H4 (cell line): Measurements from ENCODE around the gene ARHGEF10L. TPM values are rescaled to one million over a fixed set of nuclear protein-coding genes. Genes with fewer than 3 reads are reported as not detected.
A peak's percentile ranks its signal among the peaks of the same experiment; 100 is the strongest.

Experiments
- DNase-seq: peaks from one replicate; pipeline ENCODE4 v3.0.0-alpha.2; 2015; ENCODE audit warnings: low spot score
- total RNA-seq: library from RNA; depleted of rRNA; stranded (reverse); fragments of >200 nt; shearing (Covaris generic); gene quantifications from 2 replicates; pipeline ENCODE4 v1.2.3, GENCODE V29; 2014

Gene ARHGEF10L
- total RNA-seq, 1 experiment from 2014 or later = 2.6 TPM

DNA sequence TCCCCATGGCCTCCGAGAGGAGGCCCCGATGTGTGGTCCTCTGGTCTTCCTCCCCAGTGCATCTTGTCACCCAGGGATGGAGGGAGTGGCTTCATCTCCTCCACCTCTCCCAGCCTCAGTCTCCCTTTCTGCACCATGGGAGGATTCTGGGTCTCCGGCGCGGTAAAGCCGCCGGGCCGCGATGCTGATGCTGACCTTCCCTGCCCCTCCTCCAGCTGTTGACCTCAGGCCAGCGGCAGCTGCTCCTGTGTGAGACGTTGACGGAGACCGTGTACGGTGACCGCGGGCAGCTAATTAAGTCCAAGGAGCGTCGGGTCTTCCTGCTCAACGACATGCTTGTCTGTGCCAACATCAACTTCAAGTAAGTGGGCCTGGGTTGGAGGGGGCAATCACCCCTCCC is 92.6 kb downstream of the ARHGEF10L start:
- no peak for DNase-seq

DNA sequence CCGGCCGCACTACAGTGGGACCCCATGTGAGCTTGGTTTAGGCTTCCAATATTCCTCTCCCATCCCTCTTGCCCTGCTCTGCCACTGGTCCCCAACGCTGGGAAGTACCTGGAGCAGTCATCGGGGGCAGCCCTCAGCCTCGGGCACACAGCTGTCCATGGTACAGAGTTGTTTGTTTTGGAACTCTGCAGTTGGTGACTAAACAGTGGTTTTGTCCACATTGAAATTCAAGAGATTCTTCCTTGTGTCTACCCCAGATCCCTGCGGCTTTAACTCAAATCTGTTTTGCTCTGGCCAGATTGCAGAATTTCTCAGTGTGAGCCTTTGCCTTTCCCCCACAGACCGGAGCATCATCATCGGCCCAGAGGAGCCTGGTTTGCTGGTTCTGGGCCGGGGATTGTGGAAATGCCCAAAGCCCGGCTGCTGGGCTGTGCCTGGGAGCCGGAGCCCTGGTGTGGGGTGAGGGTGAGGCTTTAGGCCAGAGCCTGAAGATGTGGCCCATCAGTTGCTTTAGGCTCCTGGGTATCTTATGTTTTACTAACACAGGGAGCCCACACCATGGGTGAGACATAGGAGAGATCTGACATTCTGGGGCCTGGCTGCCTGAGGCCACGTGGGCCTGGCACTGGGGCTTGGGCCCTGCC is 93.2 kb downstream of the ARHGEF10L start:
- no peak for DNase-seq

DNA sequence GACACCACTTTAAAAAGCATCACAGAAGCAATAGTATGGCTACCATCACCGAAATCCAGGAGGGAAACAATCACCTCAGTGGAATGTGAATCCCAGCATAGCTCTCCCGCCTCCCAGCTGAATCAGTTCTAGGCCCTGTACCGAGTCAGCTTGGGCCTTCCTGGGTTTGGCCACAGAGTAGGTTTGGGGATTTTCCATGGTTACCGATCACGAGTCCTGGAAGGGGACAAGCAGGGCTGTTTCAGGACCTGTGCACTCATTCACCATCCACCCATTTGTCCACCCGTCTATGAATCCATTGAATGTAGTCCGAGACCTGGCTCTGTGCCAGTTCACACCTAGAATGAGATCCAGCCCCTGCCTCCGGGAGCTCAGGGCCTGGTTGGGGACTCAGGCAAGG is 94.2 kb downstream of the ARHGEF10L start:
- no peak for DNase-seq

DNA sequence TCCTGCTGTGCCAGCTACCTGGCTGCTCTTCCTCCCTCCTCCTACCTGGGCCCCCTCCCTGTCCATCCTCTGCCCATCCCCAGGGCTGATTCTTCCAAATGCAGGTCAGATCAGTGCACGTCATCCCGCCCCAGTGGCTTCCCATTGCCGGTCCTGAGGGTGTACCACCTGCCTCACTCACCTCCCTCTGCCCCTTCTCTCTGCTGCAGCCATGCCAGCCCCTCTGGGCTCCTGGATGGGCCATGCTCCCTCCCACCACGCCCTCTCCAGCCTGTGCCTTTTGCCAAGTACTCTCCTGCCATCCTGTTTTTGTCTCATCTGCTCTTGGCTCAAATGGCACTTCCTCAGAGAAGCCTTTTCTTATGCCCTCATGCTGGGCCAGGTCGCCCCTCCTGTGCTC is 95.8 kb downstream of the ARHGEF10L start:
- DNase-seq = no peak

DNA sequence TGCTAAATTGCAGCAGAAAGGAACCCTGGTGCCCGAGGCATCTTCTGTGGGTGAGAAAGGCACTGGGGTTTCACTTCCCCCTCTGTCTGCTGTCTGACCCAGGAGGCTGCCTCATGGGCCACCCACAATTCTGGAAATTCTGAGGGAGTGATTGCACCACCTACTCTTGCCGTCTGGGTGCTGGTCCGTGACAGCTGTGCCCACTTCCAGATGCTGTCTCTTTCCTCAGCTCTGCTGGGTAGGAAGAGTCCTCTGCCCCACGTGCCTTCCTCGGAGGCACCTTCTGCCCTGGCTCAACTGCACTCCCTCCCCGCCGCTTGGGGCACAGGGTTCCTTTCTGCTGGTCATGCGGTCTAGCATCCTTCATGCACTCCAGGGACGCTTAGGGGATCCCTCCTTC is 96.3 kb downstream of the ARHGEF10L start:
- no peak for DNase-seq

DNA sequence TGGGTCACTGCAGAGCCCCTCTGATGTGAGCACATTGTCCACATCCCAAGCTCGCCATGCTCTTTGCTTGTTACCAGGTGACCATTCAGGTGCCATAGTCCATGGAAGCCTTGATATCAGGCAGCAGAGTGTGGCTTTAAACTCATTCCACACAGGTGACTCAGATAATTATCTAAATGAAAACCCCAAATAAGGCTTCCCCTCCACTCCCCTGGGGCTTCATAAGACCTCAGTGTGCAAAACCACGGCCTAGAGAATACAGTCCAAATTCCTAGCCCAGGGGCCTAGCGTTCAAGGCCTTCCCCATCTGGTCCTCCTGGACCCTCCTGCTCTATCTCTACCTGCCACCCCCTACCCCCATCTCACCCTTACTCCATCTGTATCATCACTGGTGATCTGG is 97.1 kb downstream of the ARHGEF10L start:
- DNase-seq = peak; percentile 18

DNA sequence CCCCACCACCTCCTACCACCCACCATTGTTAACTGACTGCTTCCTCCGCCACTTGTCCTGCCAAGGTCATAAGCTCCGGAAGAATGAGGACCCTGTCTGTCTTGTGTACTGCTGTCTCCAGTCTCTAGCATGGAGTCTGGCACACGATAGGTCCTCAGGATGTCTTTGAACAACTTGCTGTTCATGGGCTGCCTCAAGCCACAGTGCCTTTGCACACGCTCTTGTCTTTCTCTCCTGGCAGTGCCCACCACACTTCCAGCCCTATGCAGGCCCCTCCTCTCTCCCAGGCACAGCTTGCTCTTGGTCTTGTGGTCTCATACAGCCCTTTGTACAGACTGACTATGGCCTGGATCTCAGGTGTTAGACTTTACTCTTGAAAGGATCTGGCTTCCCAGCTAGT is 97.6 kb downstream of the ARHGEF10L start:
- DNase-seq = no peak

DNA sequence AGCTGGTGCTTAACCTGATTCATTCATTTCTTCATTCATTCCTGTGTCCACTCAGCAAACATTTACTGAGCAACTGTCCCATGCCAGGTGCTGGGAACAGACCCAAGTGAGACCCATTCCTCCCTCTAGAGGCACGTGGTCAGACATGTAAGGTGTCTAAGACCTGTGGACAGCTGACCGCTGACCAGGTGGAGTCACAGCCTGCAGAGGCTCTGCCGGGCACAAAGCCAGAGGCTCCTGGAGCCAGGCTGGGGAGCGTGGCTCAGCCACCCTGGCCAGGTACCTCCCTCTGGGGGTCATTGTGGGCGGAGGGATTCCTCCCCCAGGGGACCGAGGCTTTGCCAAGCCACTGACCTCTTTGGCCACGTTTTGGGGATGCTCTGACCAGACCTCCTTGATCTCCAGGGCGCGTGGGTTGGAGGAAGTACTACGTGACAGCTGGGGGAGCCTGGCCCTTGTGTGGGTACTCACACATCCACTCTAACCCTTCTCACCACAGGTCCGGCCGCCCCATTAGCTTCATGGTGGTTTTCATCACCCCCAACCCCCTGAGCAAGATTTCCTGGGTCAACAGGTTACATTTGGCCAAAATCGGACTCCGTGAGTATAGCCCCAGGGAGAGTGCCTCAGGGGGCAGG is 100.3 kb downstream of the ARHGEF10L start:
- DNase-seq = no peak

DNA sequence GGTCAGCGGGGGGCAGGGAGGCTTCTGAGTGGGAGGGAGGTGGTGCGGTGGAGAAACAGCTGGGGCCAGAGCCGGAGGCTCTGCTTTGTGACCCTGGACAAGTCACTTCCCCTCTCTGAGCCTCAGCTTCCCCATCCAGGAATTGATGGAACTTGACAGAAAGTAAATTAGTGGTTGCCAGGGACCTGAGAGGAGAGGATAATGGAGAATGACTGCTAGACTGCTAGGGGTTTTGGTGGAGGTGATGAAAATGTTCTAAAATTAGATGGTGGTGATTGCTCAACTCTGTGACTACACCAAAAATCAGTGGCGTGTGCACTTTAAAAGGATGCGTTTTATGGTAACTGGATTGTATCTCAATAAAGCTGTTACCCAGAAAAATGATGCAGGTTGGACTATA is 100.9 kb downstream of the ARHGEF10L start:
- no peak for DNase-seq

DNA sequence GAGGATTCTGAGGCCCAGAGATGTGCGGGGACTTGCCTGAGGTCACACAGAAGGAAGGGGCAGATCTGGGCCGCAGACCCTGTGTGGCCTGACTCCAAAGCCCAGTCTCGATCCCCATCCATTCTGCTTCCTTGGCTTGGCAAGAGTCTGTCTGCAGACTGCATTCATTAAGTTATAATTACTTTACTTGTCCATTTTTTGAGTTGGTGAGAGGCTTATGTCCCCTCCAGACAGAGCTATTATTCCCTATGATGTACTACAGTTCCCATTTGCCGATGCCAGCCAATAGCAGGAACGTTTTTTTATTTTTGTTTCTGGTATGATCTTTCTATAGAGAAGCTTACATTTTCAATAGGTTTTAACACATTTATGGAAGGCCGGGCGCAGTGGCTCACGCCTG is 101.5 kb downstream of the ARHGEF10L start:
- no peak for DNase-seq

DNA sequence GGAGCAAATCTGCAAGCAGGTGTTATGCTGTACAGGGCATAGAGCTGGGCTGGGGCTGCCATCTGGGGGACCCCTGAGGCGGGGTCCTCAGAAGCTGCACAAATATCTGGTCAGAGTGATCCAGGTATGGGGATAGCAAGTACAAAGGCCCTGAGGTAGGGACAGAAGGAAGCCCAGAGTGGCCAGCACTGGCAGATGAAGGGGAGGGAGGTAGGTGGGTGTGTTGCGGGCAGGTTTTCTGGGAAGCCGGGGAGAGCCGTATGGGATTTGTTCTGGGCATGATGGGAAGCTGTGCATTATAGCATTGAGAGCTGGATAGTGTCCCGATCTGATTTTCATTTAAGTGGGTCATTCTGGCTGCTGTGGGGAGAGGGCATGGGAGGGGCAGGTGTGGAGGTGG is 102.7 kb downstream of the ARHGEF10L start:
- DNase-seq = no peak

DNA sequence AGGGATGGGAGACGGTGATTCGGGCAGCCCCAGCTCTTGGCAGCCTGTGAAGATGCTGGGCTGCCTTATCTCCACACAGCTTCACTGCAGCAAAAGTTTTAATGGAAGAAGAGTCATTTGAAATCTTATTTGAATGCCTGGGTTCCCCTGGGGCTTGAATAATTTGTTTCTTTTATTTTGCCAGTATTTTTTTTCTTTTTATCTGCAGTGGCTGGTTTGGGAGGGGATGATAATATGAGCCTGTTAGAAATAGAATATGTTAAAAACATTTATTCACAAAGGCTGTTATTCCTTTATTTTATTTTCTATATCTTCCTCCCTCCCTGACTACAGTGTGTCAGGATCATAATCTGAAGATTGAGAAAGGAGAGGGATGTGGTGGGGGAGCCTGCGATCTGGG is 103.4 kb downstream of the ARHGEF10L start:
- DNase-seq = no peak

DNA sequence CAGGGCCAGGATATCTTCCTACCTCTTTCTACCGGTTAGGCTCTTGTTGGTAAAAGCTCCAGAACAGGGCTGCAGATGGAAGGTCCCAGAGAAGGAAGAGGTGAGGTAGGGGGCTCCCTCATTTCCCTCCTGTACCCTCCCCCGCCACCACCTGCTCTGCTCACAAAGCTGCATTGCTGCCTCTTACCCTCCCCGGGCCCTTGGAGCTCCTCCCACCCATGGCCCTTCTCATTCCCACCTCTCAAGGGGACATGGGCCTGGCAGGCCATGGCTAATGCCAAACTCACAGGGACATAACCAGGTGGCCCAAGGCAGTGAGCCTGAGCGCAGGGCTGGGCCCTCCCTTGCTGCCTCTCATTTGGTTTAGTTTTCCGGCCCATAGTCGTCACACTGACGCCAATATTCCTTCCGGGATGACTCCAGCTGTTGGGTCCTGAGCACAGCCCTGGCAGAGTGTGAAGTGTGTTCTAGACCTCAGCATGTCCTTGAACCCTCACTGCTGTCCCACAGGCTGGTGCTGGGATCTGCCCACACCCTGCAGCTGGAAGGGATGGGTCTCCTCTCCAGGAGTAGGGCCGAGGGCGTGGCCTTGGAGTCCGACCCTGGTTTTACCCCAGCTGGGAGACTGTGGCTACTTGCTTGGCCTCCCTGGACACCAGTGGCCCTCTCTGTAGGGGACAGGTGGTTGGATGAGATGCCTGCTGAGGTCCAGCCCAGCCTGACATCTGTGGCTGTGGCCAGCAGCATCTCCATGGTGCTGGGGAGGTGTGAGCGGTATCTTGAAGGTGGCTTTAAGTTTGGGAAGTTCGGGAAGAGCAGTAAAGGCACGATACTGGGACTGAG is 104.6 kb downstream of the ARHGEF10L start:
- no peak for DNase-seq

DNA sequence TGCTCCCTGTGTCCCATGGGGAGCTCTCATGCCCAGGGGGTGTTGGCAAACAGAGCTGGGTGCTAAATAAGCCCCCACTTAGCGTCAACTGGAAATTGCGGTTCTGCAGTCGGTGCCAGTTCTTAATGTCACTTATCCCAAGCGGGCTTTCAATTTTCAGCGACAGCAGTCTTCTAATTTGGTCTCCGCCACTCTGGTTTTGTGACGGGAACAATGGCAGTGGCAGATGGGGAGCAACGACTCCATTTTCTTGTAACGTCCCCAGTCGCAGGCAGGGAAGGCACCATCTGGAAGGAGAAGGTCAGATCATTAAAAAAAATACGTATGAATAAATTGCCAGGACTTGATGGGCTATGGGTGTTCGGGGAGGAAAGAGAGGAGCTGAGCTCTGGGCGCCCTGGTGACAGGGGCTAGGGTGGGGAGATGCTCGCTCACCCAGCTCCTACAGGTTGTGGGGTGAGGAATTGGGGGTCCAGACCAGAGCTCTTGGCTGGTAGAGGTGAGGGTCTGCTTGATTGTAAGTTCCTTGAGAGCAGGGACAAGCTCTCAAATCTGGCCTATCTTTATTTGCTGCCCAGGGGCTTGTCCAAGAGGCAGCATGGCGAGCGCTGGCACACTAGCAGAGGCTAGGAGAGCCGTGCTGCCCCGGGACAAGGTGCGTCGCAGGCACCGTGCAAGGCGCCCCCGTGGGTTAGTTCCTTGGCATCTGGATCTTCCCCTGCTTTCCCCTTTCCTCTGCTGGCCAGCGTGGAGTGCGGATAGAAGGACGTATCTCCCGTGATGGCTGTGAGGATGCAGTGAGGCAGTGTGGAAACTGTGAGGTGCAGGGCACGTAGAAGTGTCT is 105.8 kb downstream of the ARHGEF10L start:
- DNase-seq = no peak

DNA sequence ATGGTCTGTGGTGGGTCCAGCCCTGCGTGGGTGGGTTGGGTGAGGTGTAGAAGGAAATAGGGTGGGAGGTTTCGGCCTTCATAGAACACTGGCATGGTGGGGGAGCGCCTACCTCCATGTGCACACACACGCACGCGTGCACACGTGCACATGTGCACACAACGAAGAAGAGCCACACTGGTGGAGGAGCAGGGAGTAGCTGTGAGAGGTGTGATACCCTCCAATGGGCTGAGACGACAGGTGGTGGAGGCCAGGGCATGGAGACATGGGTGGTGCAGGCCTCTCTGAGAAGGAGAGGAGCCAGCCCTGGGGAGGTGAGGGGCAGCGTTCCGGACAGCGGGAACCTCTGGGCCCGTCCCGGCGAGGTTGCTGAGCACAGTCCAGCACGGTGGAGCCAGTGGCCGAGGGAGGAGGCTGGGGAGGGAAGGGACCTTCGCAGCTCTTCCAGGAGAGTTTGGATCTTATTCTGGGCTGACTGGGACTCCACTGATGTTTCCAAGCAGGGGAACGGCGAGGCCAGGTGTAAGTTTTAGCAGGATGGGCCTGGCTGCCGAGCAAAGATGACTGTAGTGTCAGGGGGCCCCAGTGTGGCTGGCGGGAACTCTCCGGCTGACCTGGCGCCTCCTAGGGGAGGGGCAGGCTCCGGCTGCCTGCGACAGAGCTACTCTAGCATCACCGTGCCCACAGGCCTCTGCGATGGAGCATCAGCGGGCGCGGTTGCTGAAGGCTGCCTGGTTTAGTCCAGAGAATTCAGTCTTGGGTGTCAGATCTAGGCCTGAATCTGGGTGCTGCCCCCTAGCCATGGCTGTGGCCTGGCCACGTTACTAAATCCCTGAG is 107.2 kb downstream of the ARHGEF10L start:
- no peak for DNase-seq

DNA sequence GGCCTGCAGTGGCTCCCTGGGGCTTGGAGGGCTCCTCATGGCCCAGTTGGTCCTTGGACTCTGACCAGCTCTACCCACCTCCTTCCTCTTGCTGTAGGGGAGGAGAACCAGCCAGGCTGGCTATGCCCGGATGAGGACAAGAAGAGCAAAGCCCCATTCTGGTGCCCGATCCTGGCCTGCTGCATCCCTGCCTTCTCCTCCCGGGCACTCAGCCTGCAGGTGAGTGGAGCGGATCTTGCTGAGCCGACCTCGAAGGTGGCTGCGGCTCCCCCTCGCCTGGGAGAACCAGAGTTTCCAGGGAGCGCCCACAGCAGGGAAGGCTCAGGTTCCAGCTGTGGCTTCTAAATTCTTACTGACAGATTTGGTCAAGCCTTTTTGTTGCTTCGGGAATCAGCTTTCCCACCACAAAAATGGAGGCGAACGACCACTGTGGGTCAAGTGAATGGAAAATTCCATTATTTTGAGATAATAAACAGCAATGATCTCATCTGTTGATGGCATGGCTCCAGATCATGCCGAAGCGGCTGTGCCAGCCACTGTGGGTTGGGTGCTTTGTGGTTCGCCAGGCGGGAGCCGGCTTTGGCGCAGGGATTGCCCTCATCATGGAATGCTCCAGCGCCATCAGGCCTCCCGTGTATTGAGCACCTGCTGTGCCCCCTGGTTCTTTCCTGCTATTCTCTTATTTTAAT is 109.1 kb downstream of the ARHGEF10L start:
- peak; percentile 79 for DNase-seq

DNA sequence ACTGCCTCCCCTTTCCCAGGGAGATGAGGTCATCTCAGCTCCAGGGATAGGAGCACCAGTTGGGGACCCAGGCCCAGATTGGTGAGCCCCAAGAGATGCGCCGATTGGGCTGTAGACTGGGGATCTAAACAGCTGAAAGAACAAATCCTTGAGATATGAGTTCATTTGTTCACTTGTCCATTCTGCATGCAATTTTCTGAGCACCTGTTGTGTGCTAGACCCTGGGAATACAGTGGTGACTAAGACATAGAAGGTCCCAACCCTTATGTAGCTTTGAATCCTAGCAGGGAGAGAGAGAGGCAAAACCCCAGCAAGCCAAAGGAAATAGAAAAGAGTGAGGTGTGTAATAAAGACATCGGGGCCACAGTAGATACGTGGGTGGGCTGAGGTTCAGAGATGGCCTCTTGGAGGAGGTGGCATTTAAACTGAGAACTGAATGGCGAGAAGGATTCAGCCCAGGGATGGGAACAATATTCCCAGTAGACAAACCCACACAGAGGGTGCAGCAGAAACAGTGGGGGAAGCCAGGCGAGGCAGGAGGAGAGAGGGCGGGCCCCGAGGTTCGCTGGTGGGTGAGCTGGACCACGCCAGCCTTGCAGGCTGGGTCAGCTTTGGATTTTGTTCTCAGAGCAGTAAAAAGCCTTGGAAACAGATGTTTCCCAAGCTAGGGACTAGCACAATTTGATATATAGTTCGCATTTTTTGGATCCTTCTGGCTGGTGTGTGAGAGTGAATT is 110.0 kb downstream of the ARHGEF10L start:
- no peak for DNase-seq

DNA sequence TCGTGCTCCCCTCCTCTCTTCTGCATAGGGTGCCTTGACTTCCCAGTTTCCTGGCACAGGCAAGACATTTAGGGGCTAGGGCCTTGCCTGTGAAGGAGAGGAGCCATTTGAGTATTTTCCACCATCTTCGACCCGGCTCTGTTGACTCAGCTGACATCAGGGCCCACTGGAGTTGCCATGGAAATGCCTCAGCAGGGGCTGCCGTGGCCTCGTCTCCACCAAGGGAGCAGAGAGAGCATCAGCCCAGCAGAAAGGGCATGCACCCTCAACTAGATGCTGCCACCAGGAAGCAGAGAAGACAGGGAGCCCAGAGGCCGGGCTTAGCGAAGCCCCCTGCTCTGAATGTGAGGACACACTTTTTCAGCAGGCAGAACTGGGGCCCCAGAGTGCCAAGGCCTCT is 113.8 kb downstream of the ARHGEF10L start:
- no peak for DNase-seq

DNA sequence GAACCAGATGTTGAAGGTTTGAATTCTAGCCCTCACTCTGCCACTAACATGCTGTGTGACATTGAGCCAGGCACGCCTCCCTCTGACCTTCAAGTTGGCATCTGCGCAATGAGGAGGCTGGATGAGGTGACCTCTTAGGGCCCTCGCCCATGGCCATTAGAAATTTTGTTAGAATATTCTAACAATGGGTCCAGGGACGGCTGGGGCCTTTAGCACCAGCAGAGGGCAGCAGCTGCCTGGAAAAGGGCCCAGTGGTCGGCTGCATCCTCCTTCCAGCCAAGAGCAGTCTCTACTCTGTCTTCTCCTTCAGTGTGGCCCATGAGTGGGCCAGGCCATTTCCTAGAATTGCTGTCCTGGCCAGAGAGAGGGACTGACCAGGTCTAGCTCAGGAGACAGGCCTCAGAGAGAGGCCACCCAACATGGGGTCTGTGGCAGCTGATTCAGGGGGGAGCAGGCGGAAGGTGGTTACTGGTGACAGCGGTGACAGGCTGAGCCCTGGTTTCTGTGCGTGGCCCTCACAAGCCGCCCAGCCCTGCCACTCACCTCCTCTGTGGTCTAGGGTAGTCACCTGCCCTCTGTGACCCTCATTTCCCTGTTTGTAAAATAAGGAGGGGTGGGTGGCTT is 114.3 kb downstream of the ARHGEF10L start:
- peak; percentile 34 for DNase-seq
